GM23248 (cell line): ENCODE results near the gene TAS2R7.

ENCODE experiments used
- EZH2 ChIP-seq: fragments of 200-600 bp; sonication (generic); IDR thresholded peaks from 2 replicates; pipeline ENCODE4 v1.6.1; 2018; ENCODE audit warnings: antibody characterized with exemption, mild to moderate bottlenecking; ENCODE audit not compliant: insufficient read depth, poor library complexity, severe bottlenecking
- EZH2phosphoT487 ChIP-seq: fragments of 200-600 bp; sonication (generic); IDR thresholded peaks from 2 replicates; pipeline ENCODE4 v1.6.1; 2018; ENCODE audit warnings: antibody characterized with exemption, moderate library complexity, mild to moderate bottlenecking, low read depth; ENCODE audit not compliant: insufficient read depth

DNA sequence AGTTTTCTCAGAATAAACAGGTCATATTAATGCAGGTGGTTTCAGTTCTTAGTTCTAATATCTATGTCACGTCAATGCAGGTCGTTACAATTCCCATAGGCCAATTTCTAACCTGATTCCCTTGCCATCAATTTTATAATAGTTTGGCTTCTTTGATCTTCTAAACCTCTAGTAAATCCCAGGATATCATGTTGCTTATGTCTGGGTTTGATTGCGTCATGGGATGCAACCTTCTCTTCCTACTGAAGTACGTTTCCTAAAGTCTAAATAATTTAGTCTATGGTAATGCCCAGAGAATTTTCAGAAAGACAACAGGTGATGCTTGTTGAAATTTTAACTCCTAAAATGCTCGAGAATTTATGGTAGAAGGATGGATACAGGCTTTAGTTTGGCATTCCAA is 19.2 kb downstream of the TAS2R7 start:
- no peak for TF ChIP-seq EZH2
- no peak for TF ChIP-seq EZH2phosphoT487
